ENCODE data around the gene VPS25.
"Not testable (repeated sequence)": the region's sequence is repeated elsewhere in the genome, so short reads cannot be mapped to it uniquely, and the experiment has no call there.

DNA sequence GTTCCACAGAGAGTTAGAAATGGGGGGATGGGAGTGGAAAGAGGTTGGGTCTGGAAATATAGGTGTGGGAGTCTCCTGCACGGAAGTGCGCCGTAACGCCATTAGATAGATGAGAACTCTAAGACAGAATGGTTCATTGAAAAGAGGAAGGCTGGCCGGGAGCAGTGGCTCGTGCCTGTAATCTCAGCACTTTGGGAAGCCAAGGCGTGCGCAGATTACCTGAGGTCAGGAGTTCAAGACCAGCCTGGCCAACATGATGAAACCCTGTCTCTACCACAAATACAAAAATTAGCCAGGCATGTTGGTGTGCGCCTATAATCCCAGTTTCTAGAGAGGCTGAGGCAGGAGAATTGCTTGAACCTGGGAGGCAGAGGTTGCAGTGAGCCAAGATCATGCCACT is 5.2 kb upstream of the VPS25 start:
- not testable (repeated sequence) for TF ChIP-seq POLR2A (IDR thresholded peaks at IDR 0.05)
- TF ChIP-seq, protein P1, sequence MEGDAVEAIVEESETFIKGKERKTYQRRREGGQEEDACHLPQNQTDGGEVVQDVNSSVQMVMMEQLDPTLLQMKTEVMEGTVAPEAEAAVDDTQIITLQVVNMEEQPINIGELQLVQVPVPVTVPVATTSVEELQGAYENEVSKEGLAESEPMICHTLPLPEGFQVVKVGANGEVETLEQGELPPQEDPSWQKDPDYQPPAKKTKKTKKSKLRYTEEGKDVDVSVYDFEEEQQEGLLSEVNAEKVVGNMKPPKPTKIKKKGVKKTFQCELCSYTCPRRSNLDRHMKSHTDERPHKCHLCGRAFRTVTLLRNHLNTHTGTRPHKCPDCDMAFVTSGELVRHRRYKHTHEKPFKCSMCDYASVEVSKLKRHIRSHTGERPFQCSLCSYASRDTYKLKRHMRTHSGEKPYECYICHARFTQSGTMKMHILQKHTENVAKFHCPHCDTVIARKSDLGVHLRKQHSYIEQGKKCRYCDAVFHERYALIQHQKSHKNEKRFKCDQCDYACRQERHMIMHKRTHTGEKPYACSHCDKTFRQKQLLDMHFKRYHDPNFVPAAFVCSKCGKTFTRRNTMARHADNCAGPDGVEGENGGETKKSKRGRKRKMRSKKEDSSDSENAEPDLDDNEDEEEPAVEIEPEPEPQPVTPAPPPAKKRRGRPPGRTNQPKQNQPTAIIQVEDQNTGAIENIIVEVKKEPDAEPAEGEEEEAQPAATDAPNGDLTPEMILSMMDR (IDR thresholded peaks at IDR 0.05), result not testable (repeated sequence)

Data from body of pancreas (tissue), 4 donors.